ENCODE results near the gene TNFRSF18. TPM values are rescaled to one million over a fixed set of nuclear protein-coding genes. Genes with fewer than 3 reads are reported as not detected.
A peak's percentile ranks its signal among the peaks of the same experiment; 100 is the strongest.

Gene TNFRSF18
- total RNA-seq, 4 donors from 2014 or later: 24.4 to 62.1 (median 33.5) TPM

DNA sequence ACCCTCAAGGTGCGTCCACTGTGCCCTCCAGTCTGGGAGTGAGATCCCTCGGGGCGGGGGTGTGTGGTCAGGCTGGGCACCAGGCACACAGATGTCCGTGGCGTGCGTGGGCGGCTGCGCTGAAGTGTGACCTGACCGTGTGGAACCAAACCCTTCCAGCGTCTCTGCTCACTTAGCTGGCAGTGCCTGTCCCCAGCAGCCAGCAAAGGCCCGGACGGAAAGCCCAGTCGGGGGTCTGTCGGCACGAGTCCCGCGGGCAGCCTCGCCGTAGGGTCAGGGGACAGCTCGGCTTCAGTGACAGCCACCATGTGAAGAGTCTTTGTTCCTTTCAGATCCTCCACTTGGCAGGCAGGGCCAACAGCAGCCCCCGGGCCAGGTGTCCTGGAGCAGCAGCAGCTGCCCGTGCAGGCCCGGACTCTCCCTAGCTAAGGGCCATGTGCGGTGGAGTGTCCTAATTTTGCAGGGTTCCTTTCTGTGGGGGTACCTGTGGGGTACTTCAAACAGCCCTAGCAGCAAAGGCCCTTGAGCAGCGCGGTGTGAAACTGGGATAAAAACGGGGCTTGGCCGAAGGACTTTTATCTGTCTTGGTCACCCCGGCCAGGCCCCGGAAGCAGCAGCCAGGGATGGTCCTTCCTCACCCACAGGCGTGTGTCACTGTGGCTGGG, 21.2 kb downstream of the TNFRSF18 start:
- WGBS: 71% methylated on average over 4 of the region's 31 CpGs
- TF ChIP-seq EP300 (IDR thresholded peaks at IDR 0.05): no peak
- no peak for TF ChIP-seq POLR2AphosphoS5 (IDR thresholded peaks at IDR 0.05)
- Histone ChIP-seq H3K9me3 (no peaks in the 10 kb centered on the region), H3K27me3 (peaks cover 22% of the 10 kb centered on the region), H3K4me3 (no peak overlapping the region), H3K27ac (no peak overlapping the region), H3K4me1 (no peaks in the 10 kb centered on the region), H3K36me3 (no peaks in the 10 kb centered on the region)
- DNase-seq (ENCODE audit: low spot score in 2 of 2): peak in 1 of 2 donors; percentile 53

DNA sequence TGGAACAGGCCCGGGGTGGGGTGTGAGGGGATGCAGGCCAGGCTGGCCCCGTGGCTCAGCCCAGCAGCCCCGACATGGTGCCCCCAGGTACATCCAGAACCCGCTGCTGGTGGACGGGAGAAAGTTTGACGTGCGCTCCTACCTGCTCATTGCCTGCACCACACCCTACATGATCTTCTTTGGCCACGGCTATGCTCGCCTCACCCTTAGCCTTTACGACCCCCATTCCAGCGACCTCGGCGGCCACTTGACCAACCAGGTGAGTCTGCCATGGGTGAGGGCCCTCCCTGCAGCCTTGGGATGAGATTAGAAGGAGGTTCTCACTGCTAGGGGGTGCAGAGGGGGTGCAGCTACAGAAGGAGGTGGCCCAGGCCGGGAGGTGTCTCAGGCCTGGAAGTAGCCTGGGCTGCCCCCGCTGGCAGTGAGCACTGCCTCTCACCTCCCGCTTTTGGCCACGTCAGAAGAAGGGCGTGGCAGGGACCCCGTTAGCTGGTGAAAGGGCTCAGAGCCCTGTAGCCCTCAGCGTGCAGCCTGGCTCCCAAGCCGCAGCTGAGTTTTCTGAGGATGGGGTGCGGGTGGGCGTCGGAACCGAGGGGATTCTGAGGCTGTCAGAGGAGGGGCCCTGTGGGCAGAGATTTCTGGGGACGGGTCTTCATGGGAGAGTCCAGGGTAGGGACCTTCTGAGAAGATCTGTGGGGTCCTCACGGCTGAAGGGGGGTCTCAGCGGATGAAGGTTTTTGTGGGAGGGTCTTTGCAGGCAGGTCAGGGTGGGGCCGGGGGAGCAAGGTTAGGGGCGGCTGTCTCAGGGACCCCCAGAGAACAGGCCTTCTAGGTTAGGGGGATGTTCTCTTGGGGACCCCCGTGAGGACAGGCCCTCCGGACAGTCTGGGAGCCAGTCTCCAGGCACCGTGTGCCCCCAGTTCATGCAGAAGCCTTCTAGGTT, 22.3 kb downstream of the TNFRSF18 start:
- no peaks in the 10 kb centered on the region for H3K4me1 ChIP-seq
- no peak overlapping the region for H3K27ac ChIP-seq
- peaks cover 32% of the 10 kb centered on the region for H3K27me3 ChIP-seq
- TF ChIP-seq POLR2AphosphoS5 (IDR thresholded peaks at IDR 0.05) (no peak), POLR2A (IDR thresholded peaks at IDR 0.05) (no peak)
- H3K36me3 ChIP-seq: no peaks in the 10 kb centered on the region
- 81% methylated on average over 29 of the region's 33 CpGs for WGBS
- H3K9me3 ChIP-seq: no peaks in the 10 kb centered on the region
- DNase-seq (ENCODE audit: low spot score in 2 of 2): peak in 1 of 2 donors; percentile 50
- H3K4me3 ChIP-seq: no peak overlapping the region

DNA sequence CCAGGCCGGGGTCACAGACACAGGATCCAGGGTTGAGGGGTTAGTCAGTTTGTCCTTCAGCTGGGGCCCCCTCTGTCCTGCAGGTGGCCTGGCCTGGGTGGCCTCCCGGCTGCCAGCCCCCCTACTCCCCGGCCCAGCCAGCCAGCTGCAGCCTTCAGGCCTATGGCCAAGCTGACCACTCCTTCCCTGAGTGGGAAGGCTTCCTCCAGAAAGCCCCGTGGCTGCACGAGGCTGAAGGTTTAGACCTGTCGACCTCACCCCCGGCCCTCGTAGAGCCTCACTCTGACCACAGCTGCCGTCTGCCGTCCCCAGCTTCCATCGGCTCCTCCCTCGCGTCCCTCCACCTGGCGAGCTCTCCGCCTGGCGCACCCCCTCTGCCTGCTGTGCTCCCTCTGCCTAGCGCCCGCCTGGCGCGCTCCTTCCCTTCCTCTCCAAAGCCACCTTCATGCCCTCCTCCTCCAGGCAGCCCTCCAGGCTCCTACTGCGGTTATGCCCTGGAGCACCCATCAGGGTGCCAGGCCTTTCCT, 23.1 kb downstream of the TNFRSF18 start:
- Histone ChIP-seq H3K27me3 (peaks cover 38% of the 10 kb centered on the region), H3K4me1 (no peaks in the 10 kb centered on the region), H3K27ac (no peak overlapping the region), H3K9me3 (no peaks in the 10 kb centered on the region), H3K4me3 (no peak overlapping the region), H3K36me3 (no peaks in the 10 kb centered on the region)
- TF ChIP-seq POLR2A (IDR thresholded peaks at IDR 0.05) (no peak), EP300 (IDR thresholded peaks at IDR 0.05) (no peak), POLR2AphosphoS5 (IDR thresholded peaks at IDR 0.05) (no peak)
- TF ChIP-seq, protein P1, sequence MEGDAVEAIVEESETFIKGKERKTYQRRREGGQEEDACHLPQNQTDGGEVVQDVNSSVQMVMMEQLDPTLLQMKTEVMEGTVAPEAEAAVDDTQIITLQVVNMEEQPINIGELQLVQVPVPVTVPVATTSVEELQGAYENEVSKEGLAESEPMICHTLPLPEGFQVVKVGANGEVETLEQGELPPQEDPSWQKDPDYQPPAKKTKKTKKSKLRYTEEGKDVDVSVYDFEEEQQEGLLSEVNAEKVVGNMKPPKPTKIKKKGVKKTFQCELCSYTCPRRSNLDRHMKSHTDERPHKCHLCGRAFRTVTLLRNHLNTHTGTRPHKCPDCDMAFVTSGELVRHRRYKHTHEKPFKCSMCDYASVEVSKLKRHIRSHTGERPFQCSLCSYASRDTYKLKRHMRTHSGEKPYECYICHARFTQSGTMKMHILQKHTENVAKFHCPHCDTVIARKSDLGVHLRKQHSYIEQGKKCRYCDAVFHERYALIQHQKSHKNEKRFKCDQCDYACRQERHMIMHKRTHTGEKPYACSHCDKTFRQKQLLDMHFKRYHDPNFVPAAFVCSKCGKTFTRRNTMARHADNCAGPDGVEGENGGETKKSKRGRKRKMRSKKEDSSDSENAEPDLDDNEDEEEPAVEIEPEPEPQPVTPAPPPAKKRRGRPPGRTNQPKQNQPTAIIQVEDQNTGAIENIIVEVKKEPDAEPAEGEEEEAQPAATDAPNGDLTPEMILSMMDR (IDR thresholded peaks at IDR 0.05): no peak
- WGBS: 79% methylated on average over 17 of the region's 21 CpGs
- DNase-seq (ENCODE audit: low spot score in 2 of 2): peak in 1 of 2 donors; percentile 46

DNA sequence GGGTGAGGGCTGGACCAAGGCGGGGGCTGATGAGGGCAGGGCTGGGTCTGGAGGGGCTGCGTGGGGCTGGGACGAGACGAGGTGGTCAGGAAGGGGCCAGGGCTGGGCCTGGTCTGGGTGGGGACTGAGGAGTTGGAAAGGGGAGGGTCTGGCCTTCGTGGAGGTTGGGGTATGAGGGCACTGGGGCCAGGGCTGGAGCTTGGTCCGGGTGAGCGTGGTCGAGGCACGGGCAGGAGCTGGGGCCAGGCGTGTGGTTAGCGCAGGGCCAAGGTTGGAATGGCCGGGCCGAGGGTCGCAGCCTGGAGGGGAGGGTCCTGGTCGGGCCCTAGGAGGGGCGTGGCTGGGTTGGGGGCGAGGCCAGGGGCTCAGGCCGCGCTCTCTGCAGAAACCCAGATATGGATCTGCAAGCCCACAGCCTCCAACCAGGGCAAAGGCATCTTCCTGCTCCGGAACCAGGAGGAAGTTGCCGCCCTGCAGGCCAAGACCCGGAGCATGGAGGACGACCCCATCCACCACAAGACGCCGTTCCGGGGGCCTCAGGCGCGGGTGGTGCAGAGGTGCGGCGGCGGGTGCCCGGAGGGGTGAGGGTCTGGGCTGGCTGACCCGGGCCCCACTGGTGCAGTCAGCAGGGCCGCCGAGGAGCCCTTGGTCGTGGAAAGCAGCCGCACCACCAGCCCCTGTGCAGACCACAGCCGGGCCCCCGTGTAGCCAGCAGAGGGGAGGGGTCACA, 23.7 kb downstream of the TNFRSF18 start:
- TF ChIP-seq POLR2A (IDR thresholded peaks at IDR 0.05): no peak
- TF ChIP-seq, protein P1 (IDR thresholded peaks at IDR 0.05): no peak
- no peak for TF ChIP-seq EP300 (IDR thresholded peaks at IDR 0.05)
- no peak for TF ChIP-seq POLR2AphosphoS5 (IDR thresholded peaks at IDR 0.05)
- H3K9me3 ChIP-seq: no peaks in the 10 kb centered on the region
- peak in 1 of 2 donors; percentile 62 for DNase-seq (ENCODE audit: low spot score in 2 of 2)
- no peaks in the 10 kb centered on the region for H3K36me3 ChIP-seq
- H3K4me1 ChIP-seq: no peaks in the 10 kb centered on the region
- no peak overlapping the region for H3K27ac ChIP-seq
- 66% methylated on average over 17 of the region's 39 CpGs for WGBS
- H3K4me3 ChIP-seq: no peak overlapping the region
- H3K27me3 ChIP-seq: peaks cover 44% of the 10 kb centered on the region

DNA sequence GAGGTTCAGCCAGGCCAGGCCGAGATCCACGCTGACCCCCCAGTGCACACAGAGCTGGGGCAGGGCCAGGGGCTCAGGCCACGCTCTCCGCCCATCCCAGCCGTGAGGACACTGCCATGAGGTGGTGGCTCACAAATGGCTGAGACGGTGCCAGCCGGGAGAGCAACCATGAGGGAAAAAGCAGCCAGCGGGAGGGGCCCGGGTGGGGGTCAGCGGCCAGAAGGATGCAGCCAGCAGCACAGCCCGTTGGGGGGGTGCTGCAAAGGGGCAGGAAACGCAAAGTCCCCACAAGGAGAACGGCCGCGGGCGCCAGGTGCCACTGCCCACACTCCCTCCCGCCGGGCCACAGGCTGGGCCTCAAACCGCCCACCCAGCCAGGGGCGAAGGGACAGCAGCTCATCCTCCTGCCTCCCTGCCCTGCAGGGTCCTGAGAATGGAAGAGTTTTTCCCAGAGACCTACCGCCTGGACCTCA, 24.4 kb downstream of the TNFRSF18 start:
- Histone ChIP-seq H3K4me3 (no peak overlapping the region), H3K36me3 (no peaks in the 10 kb centered on the region), H3K27ac (no peak overlapping the region), H3K27me3 (peaks cover 47% of the 10 kb centered on the region), H3K4me1 (no peaks in the 10 kb centered on the region), H3K9me3 (no peaks in the 10 kb centered on the region)
- TF ChIP-seq POLR2A (IDR thresholded peaks at IDR 0.05): no peak
- TF ChIP-seq, protein P1 (IDR thresholded peaks at IDR 0.05): no peak
- no peak for TF ChIP-seq EP300 (IDR thresholded peaks at IDR 0.05)
- TF ChIP-seq POLR2AphosphoS5 (IDR thresholded peaks at IDR 0.05): no peak
- WGBS: 89% methylated on average over 14 of the region's 21 CpGs
- peak in 1 of 2 donors; percentile 48 for DNase-seq (ENCODE audit: low spot score in 2 of 2)
